GM12878 (cell line): Measurements from ENCODE around the gene MAML2. TPM values are rescaled to one million over a fixed set of nuclear protein-coding genes. Genes with fewer than 3 reads are reported as not detected.
A peak's percentile ranks its signal among the peaks of the same experiment; 100 is the strongest.

Source experiments
- ATAC-seq: fragments of 200-7000 bp; cut with Tn5 transposase; 3 replicates; pipeline ENCODE4 v1.9.1; 2020; ENCODE audit warnings: mild to moderate bottlenecking, moderate library complexity
- BruUV-seq: library from RNA; stranded (reverse); fragments of 400-500 nt; replicated peaks from 2 replicates; lab custom pipeline; 2021; lab: Mats Ljungman, UMichigan
- CTCF ChIA-PET: fragments of 300-600 bp; sonication (Branson Sonifier 250); formaldehyde crosslinking; extraction: SDS; loops from one replicate; lab custom pipeline; 2021; ENCODE audit warnings: inconsistent platforms; lab: Yijun Ruan, JAX
- POLR2A ChIA-PET: fragments of 350-600 bp; formaldehyde crosslinking; extraction: SDS; loops from one replicate; lab custom pipeline; 2021; ENCODE audit warnings: inconsistent platforms; lab: Charles Lee
- RAD21 ChIA-PET: fragments of 300-600 bp; sonication (Branson Sonifier 250); formaldehyde crosslinking; loops from one replicate; lab custom pipeline; 2023; ENCODE audit warnings: antibody characterized with exemption; ENCODE audit not compliant: unreplicated experiment; lab: Charles Lee
- SMC1A ChIA-PET: fragments of 300-600 bp; sonication (Branson Sonifier 250); formaldehyde crosslinking; loops from one replicate; lab custom pipeline; 2023; ENCODE audit not compliant: unreplicated experiment, uncharacterized antibody; lab: Charles Lee
- DNase-seq: peaks from one replicate; pipeline ENCODE4 v3.0.0-alpha.2; 2011; ENCODE audit warnings: low read depth, low spot score
- FAIRE-seq: peaks from 3 replicates; lab custom pipeline; 2011; peaks lifted over from hg19 to GRCh38; lab: Jason Lieb, UNC
- H2AFZ ChIP-seq: 2 replicates; pipeline ENCODE4 v1.6.0; 2011; ENCODE audit warnings: low read depth, low read length, control low read depth; ENCODE audit not compliant: control insufficient read depth
- H3K27ac ChIP-seq: 2 replicates; pipeline ENCODE4 v1.5.1; 2011; ENCODE audit warnings: control low read depth; ENCODE audit not compliant: control insufficient read depth, insufficient read depth
- H3K27me3 ChIP-seq, 2 experiments: replicated peaks in 1 of 2; 2 replicates each; pipeline versions ENCODE4 v1.6.0 to v1.6.1; 2011; ENCODE audit warnings: low read length in 1 of 2; ENCODE audit not compliant: control insufficient read depth in 2 of 2, insufficient read depth in 2 of 2
- H3K36me3 ChIP-seq, 2 experiments: 2 replicates each; pipeline ENCODE4 v1.5.1; 2011; ENCODE audit warnings: low read length in 1 of 2; ENCODE audit not compliant: control insufficient read depth in 2 of 2, insufficient read depth in 2 of 2
- H3K4me1 ChIP-seq: 2 replicates; pipeline ENCODE4 v1.6.1; 2011; ENCODE audit warnings: mild to moderate bottlenecking, low read length, moderate library complexity, mixed read lengths; ENCODE audit not compliant: control insufficient read depth, insufficient read depth
- H3K4me2 ChIP-seq: 2 replicates; pipeline ENCODE4 v1.6.0; 2011; ENCODE audit warnings: control low read depth; ENCODE audit not compliant: control insufficient read depth, insufficient read depth
- H3K4me3 ChIP-seq: fragments of 200-600 bp; sonication (generic); 2 replicates; pipeline ENCODE4 v1.5.1; 2016
- H3K79me2 ChIP-seq: 2 replicates; pipeline ENCODE4 v1.6.0; 2011; ENCODE audit warnings: low read length; ENCODE audit not compliant: control insufficient read depth, insufficient read depth
- H3K9ac ChIP-seq: 2 replicates; pipeline ENCODE4 v1.8.0; 2011; ENCODE audit warnings: low read length, control low read depth, mixed read lengths; ENCODE audit not compliant: control insufficient read depth, insufficient read depth
- H3K9me3 ChIP-seq: replicated peaks from 3 replicates; pipeline ENCODE4 v1.5.1; 2011; ENCODE audit warnings: mild to moderate bottlenecking, low read length; ENCODE audit not compliant: control insufficient read depth, insufficient read depth
- H4K20me1 ChIP-seq: 2 replicates; pipeline ENCODE4 v1.6.0; 2011; ENCODE audit not compliant: control insufficient read depth, insufficient read depth
- ASH2L ChIP-seq: fragments of 300-600, 200-600 bp; sonication (generic); IDR thresholded peaks from 2 replicates; pipeline ENCODE4 v1.6.1; 2017; ENCODE audit warnings: low read depth, mild to moderate bottlenecking, borderline replicate concordance
- CBFB ChIP-seq: IDR thresholded peaks from 2 replicates; pipeline ENCODE4 v1.6.1; 2016; ENCODE audit warnings: antibody characterized with exemption, low read depth
- JUNB ChIP-seq: IDR thresholded peaks from 2 replicates; pipeline ENCODE4 v1.6.1; 2016; ENCODE audit warnings: antibody characterized with exemption, mild to moderate bottlenecking
- SMC3 ChIP-seq: IDR thresholded peaks from 2 replicates; pipeline ENCODE4 v1.6.1; 2011; ENCODE audit warnings: low read length, improper control_type of control experiment, borderline replicate concordance
- SP1 ChIP-seq: IDR thresholded peaks from one replicate; pipeline ENCODE4 v1.6.1; 2011; ENCODE audit warnings: low read depth, low read length
- TBL1XR1 ChIP-seq: IDR thresholded peaks from 2 replicates; pipeline ENCODE4 v1.6.1; 2012; ENCODE audit warnings: low read depth, low read length, improper control_type of control experiment
- ZNF622 ChIP-seq: fragments of 450-650 bp; IDR thresholded peaks from 2 replicates; pipeline ENCODE4 v1.6.1; 2017; ENCODE audit warnings: mild to moderate bottlenecking, inconsistent platforms
- WGBS: methylation state at CpG from one replicate; pipeline ENCODE4 v1.1.6; 2016; ENCODE audit warnings: low lambda C conversion rate; ENCODE audit not compliant: insufficient replicate concordance, insufficient coverage; ENCODE audit errors: missing lambda C conversion rate; 5-methylcytosine and 5-hydroxymethylcytosine counted together
- in situ Hi-C: fragments of 300-500 bp; cut with MboI; formaldehyde crosslinking; loops from 9 replicates; pipeline ENCODE4 v1.14.3; 2018; ENCODE audit warnings: mixed read lengths
- intact Hi-C: fragments of 100-400 bp; cut with micrococcal nuclease; formaldehyde crosslinking; loops from one replicate; pipeline ENCODE4 v1.14.2; 2022; ENCODE audit not compliant: unreplicated experiment
- polyA plus RNA-seq, 11 experiments: library from polyadenylated mRNA; depleted of rRNA in 4 of 11; unstranded in 6 of 11; stranded (reverse) in 5 of 11; fragments of >200 nt; fragmentation: Nextera tagmentation in 4 of 11; fragmentation: Illumina TruSeq in 1 of 11; extraction: Ambion mirVana in 4 of 11; extraction: Trizol in 1 of 11; gene quantifications; 1 replicate in 1 of 11; 2 replicates in 10 of 11; pipeline versions ENCODE4 v1.2.1 to v1.2.3, GENCODE V29; 2011 to 2016; ENCODE audit warnings: inconsistent platforms in 2 of 11, missing spikeins in 2 of 11, low read depth in 1 of 11
- total RNA-seq, 4 experiments: library from RNA; depleted of rRNA in 3 of 4; stranded (reverse); fragments of >200 nt in 3 of 4; fragmentation: Illumina TruSeq in 1 of 4; extraction: Trizol in 1 of 4; gene quantifications; 2 replicates each; pipeline versions ENCODE4 v1.2.1 to v1.2.3, GENCODE V29; 2013 to 2021
- TF ChIP-seq, protein P1 (sequence below): fragments of 450-650 bp; IDR thresholded peaks from 2 replicates; pipeline ENCODE4 v1.6.1; 2014; ENCODE audit warnings: mild to moderate bottlenecking
- TF ChIP-seq, protein P2 (sequence below): fragments of 450-650 bp; IDR thresholded peaks from 2 replicates; pipeline ENCODE4 v1.6.1; 2017; ENCODE audit warnings: borderline replicate concordance
- TF ChIP-seq, protein P3 (sequence below): IDR thresholded peaks from 2 replicates; pipeline ENCODE4 v1.6.1; 2011; ENCODE audit warnings: low read depth, mild to moderate bottlenecking, low read length, moderate library complexity, borderline replicate concordance; ENCODE audit errors: extremely low read depth
- TF ChIP-seq, protein P4 (sequence below): IDR thresholded peaks from 2 replicates; pipeline ENCODE4 v1.6.1; 2012; ENCODE audit warnings: low read length, inconsistent platforms
- TF ChIP-seq, protein P5 (sequence below): IDR thresholded peaks from 2 replicates; pipeline ENCODE4 v1.6.1; 2011; ENCODE audit warnings: borderline replicate concordance, low read depth, mild to moderate bottlenecking, moderate library complexity, low read length; ENCODE audit not compliant: insufficient read depth, poor library complexity, severe bottlenecking
- TF ChIP-seq, protein P6 (sequence below): fragments of 450-650 bp; formaldehyde crosslinking; IDR thresholded peaks from 2 replicates; pipeline ENCODE4 v1.4.0; 2020; ENCODE audit warnings: mild to moderate bottlenecking, moderate library complexity

The MAML2 gene
- total and polyA plus RNA-seq, 10 of the 15 experiments (the other 5 are each of a cell fraction or from before 2014, with no cell fraction given) = 2.5 to 15.1 (median 12.0) TPM

DNA sequence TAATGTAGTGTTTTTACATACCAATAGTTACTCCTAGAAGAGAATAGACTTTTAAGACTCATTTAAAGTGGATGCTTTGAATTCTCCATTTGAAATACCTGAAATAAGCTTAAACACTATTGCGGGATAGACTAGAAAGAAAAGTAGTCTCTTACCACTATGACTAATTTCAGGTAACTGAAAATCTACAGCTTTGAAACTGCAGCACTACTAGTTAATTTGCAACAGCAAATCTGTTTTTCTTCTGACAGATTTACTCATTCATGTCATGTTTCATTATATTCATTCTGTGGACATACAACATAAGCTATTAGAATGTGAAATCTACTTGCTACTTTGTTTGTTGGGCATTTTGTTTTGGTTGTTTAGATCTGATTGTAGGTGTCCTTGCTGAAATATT, 153.6 kb downstream of the MAML2 start:
- whole genome bisulfite sequencing = 0% methylated on average over 1 of the region's 1 CpG
- no TSS peak for BruUV-seq
- H3K36me3 ChIP-seq = 0 out of 4 replicates have a peak, but pooled peaks cover 0 to 2% of the 10 kb centered on the region in 2 experiments
- H3K79me2 ChIP-seq = peaks cover 30% of the 10 kb centered on the region
- peak overlapping the region; percentile 73 for H3K4me2 ChIP-seq
- ATAC-seq = peak; percentile 54
- H3K9ac ChIP-seq = peak overlapping the region; percentile 18
- SMC1A ChIA-PET = interaction anchor here (0.8 to 4.2 kb wide), 23 partner anchors 8 to 176 kb away, joined by 3 to 34 read pairs (median 4); partner anchors contain the start of gene MAML2
- H3K4me1 ChIP-seq = peaks cover 78% of the 10 kb centered on the region
- POLR2A ChIA-PET = interaction anchor here (0.5 to 1.4 kb wide), 11 partner anchors 9 to 154 kb away, joined by 3 to 5 read pairs (median 3); partner anchors contain the start of gene MAML2
- H4K20me1 ChIP-seq = no peaks in the 10 kb centered on the region
- RAD21 ChIA-PET = interaction anchor here (0.9 to 4.0 kb wide), 19 partner anchors 9 to 267 kb away, joined by 3 to 33 read pairs (median 4); partner anchors contain the start of gene MAML2
- intact Hi-C loops (loop anchor here (2.0 to 5.0 kb wide), 5 partner anchors 68 to 203 kb away; partner anchors contain the start of gene JRKL), in situ Hi-C loops (no loop called here)
- no peaks in the 10 kb centered on the region; the same call in 2 of the 3 replicates for H3K9me3 ChIP-seq
- H3K27me3 ChIP-seq = no peaks in the 10 kb centered on the region
- H3K4me3 ChIP-seq = 0 out of 2 replicates have a peak overlapping the region, but pooled peaks have one; percentile 7
- FAIRE-seq = no peak
- peak overlapping the region; percentile 93 for H3K27ac ChIP-seq
- CTCF ChIA-PET = interaction anchor here (1.2 to 9.7 kb wide), 9 partner anchors 8 to 205 kb away, joined by 4 to 86 read pairs (median 5); partner anchors contain the start of gene MAML2
- no peak for DNase-seq
- H2AFZ ChIP-seq = no peak overlapping the region
- TF ChIP-seq, protein P1, sequence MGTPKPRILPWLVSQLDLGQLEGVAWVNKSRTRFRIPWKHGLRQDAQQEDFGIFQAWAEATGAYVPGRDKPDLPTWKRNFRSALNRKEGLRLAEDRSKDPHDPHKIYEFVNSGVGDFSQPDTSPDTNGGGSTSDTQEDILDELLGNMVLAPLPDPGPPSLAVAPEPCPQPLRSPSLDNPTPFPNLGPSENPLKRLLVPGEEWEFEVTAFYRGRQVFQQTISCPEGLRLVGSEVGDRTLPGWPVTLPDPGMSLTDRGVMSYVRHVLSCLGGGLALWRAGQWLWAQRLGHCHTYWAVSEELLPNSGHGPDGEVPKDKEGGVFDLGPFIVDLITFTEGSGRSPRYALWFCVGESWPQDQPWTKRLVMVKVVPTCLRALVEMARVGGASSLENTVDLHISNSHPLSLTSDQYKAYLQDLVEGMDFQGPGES = no peak
- TF ChIP-seq SMC3 (no peak), ZNF622 (no peak), CBFB (no peak), ASH2L (no peak), TBL1XR1 (no peak), SP1 (no peak), JUNB (peak; percentile 77)
- TF ChIP-seq, protein P2, sequence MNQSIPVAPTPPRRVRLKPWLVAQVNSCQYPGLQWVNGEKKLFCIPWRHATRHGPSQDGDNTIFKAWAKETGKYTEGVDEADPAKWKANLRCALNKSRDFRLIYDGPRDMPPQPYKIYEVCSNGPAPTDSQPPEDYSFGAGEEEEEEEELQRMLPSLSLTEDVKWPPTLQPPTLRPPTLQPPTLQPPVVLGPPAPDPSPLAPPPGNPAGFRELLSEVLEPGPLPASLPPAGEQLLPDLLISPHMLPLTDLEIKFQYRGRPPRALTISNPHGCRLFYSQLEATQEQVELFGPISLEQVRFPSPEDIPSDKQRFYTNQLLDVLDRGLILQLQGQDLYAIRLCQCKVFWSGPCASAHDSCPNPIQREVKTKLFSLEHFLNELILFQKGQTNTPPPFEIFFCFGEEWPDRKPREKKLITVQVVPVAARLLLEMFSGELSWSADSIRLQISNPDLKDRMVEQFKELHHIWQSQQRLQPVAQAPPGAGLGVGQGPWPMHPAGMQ = no peak
- TF ChIP-seq, protein P3, sequence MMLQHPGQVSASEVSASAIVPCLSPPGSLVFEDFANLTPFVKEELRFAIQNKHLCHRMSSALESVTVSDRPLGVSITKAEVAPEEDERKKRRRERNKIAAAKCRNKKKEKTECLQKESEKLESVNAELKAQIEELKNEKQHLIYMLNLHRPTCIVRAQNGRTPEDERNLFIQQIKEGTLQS = no peak
- TF ChIP-seq, protein P4, sequence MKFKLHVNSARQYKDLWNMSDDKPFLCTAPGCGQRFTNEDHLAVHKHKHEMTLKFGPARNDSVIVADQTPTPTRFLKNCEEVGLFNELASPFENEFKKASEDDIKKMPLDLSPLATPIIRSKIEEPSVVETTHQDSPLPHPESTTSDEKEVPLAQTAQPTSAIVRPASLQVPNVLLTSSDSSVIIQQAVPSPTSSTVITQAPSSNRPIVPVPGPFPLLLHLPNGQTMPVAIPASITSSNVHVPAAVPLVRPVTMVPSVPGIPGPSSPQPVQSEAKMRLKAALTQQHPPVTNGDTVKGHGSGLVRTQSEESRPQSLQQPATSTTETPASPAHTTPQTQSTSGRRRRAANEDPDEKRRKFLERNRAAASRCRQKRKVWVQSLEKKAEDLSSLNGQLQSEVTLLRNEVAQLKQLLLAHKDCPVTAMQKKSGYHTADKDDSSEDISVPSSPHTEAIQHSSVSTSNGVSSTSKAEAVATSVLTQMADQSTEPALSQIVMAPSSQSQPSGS = peak; percentile 42; the same call in 1 of the 2 replicates
- TF ChIP-seq, protein P5, sequence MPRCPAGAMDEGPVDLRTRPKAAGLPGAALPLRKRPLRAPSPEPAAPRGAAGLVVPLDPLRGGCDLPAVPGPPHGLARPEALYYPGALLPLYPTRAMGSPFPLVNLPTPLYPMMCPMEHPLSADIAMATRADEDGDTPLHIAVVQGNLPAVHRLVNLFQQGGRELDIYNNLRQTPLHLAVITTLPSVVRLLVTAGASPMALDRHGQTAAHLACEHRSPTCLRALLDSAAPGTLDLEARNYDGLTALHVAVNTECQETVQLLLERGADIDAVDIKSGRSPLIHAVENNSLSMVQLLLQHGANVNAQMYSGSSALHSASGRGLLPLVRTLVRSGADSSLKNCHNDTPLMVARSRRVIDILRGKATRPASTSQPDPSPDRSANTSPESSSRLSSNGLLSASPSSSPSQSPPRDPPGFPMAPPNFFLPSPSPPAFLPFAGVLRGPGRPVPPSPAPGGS = no peak
- TF ChIP-seq, protein P6, sequence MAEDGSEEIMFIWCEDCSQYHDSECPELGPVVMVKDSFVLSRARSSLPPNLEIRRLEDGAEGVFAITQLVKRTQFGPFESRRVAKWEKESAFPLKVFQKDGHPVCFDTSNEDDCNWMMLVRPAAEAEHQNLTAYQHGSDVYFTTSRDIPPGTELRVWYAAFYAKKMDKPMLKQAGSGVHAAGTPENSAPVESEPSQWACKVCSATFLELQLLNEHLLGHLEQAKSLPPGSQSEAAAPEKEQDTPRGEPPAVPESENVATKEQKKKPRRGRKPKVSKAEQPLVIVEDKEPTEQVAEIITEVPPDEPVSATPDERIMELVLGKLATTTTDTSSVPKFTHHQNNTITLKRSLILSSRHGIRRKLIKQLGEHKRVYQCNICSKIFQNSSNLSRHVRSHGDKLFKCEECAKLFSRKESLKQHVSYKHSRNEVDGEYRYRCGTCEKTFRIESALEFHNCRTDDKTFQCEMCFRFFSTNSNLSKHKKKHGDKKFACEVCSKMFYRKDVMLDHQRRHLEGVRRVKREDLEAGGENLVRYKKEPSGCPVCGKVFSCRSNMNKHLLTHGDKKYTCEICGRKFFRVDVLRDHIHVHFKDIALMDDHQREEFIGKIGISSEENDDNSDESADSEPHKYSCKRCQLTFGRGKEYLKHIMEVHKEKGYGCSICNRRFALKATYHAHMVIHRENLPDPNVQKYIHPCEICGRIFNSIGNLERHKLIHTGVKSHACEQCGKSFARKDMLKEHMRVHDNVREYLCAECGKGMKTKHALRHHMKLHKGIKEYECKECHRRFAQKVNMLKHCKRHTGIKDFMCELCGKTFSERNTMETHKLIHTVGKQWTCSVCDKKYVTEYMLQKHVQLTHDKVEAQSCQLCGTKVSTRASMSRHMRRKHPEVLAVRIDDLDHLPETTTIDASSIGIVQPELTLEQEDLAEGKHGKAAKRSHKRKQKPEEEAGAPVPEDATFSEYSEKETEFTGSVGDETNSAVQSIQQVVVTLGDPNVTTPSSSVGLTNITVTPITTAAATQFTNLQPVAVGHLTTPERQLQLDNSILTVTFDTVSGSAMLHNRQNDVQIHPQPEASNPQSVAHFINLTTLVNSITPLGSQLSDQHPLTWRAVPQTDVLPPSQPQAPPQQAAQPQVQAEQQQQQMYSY (CRISPR knock-in tag) = no peak
